GM23338 (cell line): Measurements from ENCODE around the gene CHD9. TPM values are rescaled to one million over a fixed set of nuclear protein-coding genes. Genes with fewer than 3 reads are reported as not detected.

Experiments used
- ATAC-seq: fragments of 200-7000 bp; cut with Tn5 transposase; 3 replicates; pipeline ENCODE4 v1.9.1; 2020
- DNase-seq: peaks from one replicate; pipeline ENCODE4 v3.0.0-alpha.2; 2015; ENCODE audit warnings: low spot score
- H2AFZ ChIP-seq: fragments of 200-600 bp; sonication (generic); 2 replicates; pipeline ENCODE4 v1.8.0; 2016; ENCODE audit warnings: antibody characterized with exemption, mild to moderate bottlenecking, moderate library complexity
- H3F3A ChIP-seq: fragments of 200-600 bp; sonication (generic); replicated peaks from 2 replicates; pipeline ENCODE4 v1.8.0; 2017; ENCODE audit warnings: antibody characterized with exemption, mixed run types, low read depth
- H3K27ac ChIP-seq: fragments of 200-600 bp; sonication (generic); 2 replicates; pipeline ENCODE4 v1.6.1; 2016; ENCODE audit warnings: low read depth
- H3K27me3 ChIP-seq: fragments of 200-600 bp; sonication (generic); 2 replicates; pipeline ENCODE4 v1.8.0; 2016; ENCODE audit warnings: mild to moderate bottlenecking, mixed run types, moderate library complexity; ENCODE audit not compliant: insufficient read depth
- H3K36me3 ChIP-seq: fragments of 200-600 bp; sonication (generic); 2 replicates; pipeline ENCODE4 v1.8.0; 2016; ENCODE audit warnings: mild to moderate bottlenecking; ENCODE audit not compliant: insufficient read depth
- H3K4me1 ChIP-seq: fragments of 200-600 bp; sonication (generic); 2 replicates; pipeline ENCODE4 v1.8.0; 2016; ENCODE audit warnings: mild to moderate bottlenecking, moderate library complexity; ENCODE audit not compliant: insufficient read depth
- H3K4me2 ChIP-seq: fragments of 200-600 bp; sonication (generic); 2 replicates; pipeline ENCODE4 v1.7.1; 2017; ENCODE audit warnings: mixed run types
- H3K4me3 ChIP-seq: fragments of 200-600 bp; sonication (generic); 2 replicates; pipeline ENCODE4 v1.6.1; 2016; ENCODE audit warnings: mixed run types
- H3K79me2 ChIP-seq: fragments of 200-600 bp; sonication (generic); replicated peaks from 2 replicates; pipeline ENCODE4 v1.8.0; 2017; ENCODE audit warnings: mild to moderate bottlenecking; ENCODE audit not compliant: insufficient read depth
- H3K9me2 ChIP-seq: fragments of 200-600 bp; sonication (generic); 2 replicates; pipeline ENCODE4 v1.8.0; 2017; ENCODE audit not compliant: insufficient read depth
- H4K20me1 ChIP-seq: fragments of 200-600 bp; sonication (generic); replicated peaks from 2 replicates; pipeline ENCODE4 v1.8.0; 2017; ENCODE audit warnings: mild to moderate bottlenecking; ENCODE audit not compliant: insufficient read depth
- H3K27ac Mint-ChIP-seq: 2 replicates; pipeline ENCODE4 v1.8.0; 2020; ENCODE audit warnings: inconsistent platforms, mild to moderate bottlenecking, moderate library complexity, mixed read lengths
- H3K27me3 Mint-ChIP-seq: 3 replicates; pipeline ENCODE4 v1.8.0; 2022; ENCODE audit warnings: low read depth, mild to moderate bottlenecking, moderate library complexity, mixed read lengths, inconsistent platforms; ENCODE audit not compliant: insufficient read depth, poor library complexity
- H3K36me3 Mint-ChIP-seq: 3 replicates; pipeline ENCODE4 v1.8.0; 2021; ENCODE audit warnings: low read depth, mild to moderate bottlenecking, inconsistent platforms, moderate library complexity, mixed read lengths
- H3K4me1 Mint-ChIP-seq: 3 replicates; pipeline ENCODE4 v1.8.0; 2020; ENCODE audit warnings: mild to moderate bottlenecking, inconsistent platforms, mixed read lengths
- H3K4me3 Mint-ChIP-seq: 3 replicates; pipeline ENCODE4 v1.8.0; 2021; ENCODE audit warnings: moderate library complexity, mild to moderate bottlenecking, inconsistent platforms, mixed read lengths
- H3K9me3 Mint-ChIP-seq: 3 replicates; pipeline ENCODE4 v1.8.0; 2020; ENCODE audit warnings: moderate library complexity, mild to moderate bottlenecking, inconsistent platforms, mixed read lengths
- CREB1 ChIP-seq: fragments of 250-450 bp; sonication (Bioruptor Pico); IDR thresholded peaks from 2 replicates; pipeline ENCODE4 v1.5.0; 2020; ENCODE audit warnings: low read depth, mild to moderate bottlenecking, moderate library complexity
- EZH2 ChIP-seq: fragments of 200-600 bp; sonication (generic); IDR thresholded peaks from one replicate; pipeline ENCODE4 v1.8.0; 2017; ENCODE audit warnings: antibody characterized with exemption, mild to moderate bottlenecking, low read depth; ENCODE audit not compliant: unreplicated experiment
- EZH2phosphoT487 ChIP-seq: fragments of 200-600 bp; sonication (generic); IDR thresholded peaks from one replicate; pipeline ENCODE4 v1.8.1; 2018; ENCODE audit warnings: antibody characterized with exemption; ENCODE audit not compliant: unreplicated experiment
- JUNB ChIP-seq: IDR thresholded peaks from one replicate; pipeline ENCODE4 v1.6.1; 2016; ENCODE audit warnings: antibody characterized with exemption; ENCODE audit not compliant: unreplicated experiment
- NANOG ChIP-seq: IDR thresholded peaks from 2 replicates; pipeline ENCODE4 v1.6.1; 2016; ENCODE audit warnings: antibody characterized with exemption, borderline replicate concordance
- POLR2AphosphoS5 ChIP-seq: IDR thresholded peaks from 2 replicates; pipeline ENCODE4 v1.6.1; 2016; ENCODE audit warnings: antibody characterized with exemption, low read depth
- STAT1 ChIP-seq: IDR thresholded peaks from one replicate; pipeline ENCODE4 v1.6.1; 2016; ENCODE audit warnings: antibody characterized with exemption; ENCODE audit not compliant: unreplicated experiment
- ZNF114 ChIP-seq: fragments of 250-450 bp; sonication (Bioruptor Pico); IDR thresholded peaks from 2 replicates; pipeline ENCODE4 v1.5.0; 2020; ENCODE audit warnings: mild to moderate bottlenecking, moderate library complexity
- ZNF331 ChIP-seq: fragments of 250-450 bp; sonication (Bioruptor Pico); IDR thresholded peaks from 2 replicates; pipeline ENCODE4 v1.5.0; 2020; ENCODE audit warnings: low read depth, mild to moderate bottlenecking, moderate library complexity
- polyA plus RNA-seq: library from polyadenylated mRNA; unstranded; fragments of >200 nt; fragmentation: Nextera tagmentation; extraction: Ambion mirVana; gene quantifications from 2 replicates; pipeline ENCODE4 v1.2.1, GENCODE V29; 2016
- total RNA-seq: library from RNA; depleted of rRNA; stranded (reverse); fragments of >200 nt; shearing (Covaris generic); gene quantifications from 2 replicates; pipeline ENCODE4 v1.2.3, GENCODE V29; 2014
- TF ChIP-seq, protein P1 (sequence below): IDR thresholded peaks from 2 replicates; pipeline ENCODE4 v1.6.1; 2016; ENCODE audit warnings: antibody characterized with exemption
- TF ChIP-seq, protein P2 (sequence below): fragments of 250-450 bp; sonication (Bioruptor Pico); IDR thresholded peaks from 2 replicates; pipeline ENCODE4 v1.5.0; 2020; ENCODE audit warnings: mild to moderate bottlenecking, moderate library complexity
- TF ChIP-seq, protein P3 (sequence below): IDR thresholded peaks from one replicate; pipeline ENCODE4 v1.6.1; 2018; ENCODE audit warnings: antibody characterized with exemption; ENCODE audit not compliant: unreplicated experiment
- TF ChIP-seq, protein P4 (sequence below), 2 experiments: fragments of 200-600 bp in 1 of 2; sonication (generic) in 1 of 2; conservative IDR thresholded peaks; 2 replicates each; pipeline versions ENCODE4 v1.5.1 to v1.6.1; 2016 to 2017; ENCODE audit warnings: antibody characterized with exemption in 2 of 2, low read depth in 2 of 2, mild to moderate bottlenecking in 2 of 2, moderate library complexity in 1 of 2

The CHD9 gene
- total and polyA plus RNA-seq, 2 experiments from 2014 or later, result 18.8 to 46.6 TPM

DNA sequence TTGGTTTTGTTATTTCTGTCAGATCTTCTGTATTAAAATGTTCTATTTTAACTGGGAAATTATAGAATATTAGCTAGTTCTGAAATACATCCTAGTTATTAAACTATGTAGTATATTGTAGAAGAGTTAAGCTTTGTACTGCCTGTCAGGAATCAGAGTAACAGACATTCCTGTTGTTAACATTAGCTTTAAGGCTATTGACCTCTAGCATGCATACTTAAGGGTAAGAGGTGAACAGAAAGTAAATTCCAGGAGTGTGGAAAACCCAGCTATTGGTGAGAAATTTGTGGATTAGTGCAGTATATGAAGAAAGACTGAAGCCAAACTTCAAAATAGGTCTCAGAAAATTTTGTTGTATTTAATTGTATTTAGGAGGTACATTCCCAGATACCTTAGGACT is 111.3 kb downstream of the CHD9 start:
- Histone ChIP-seq H3K36me3 (no peaks in the 10 kb centered on the region), H3K27ac (no peak overlapping the region), H3K27me3 (no peaks in the 10 kb centered on the region), H3K4me2 (no peak overlapping the region), H2AFZ (no peak overlapping the region), H4K20me1 (no peaks in the 10 kb centered on the region), H3K9me2 (no peaks in the 10 kb centered on the region), H3K79me2 (no peaks in the 10 kb centered on the region), H3F3A (no peaks in the 10 kb centered on the region), H3K4me1 (no peaks in the 10 kb centered on the region), H3K4me3 (no peak overlapping the region)
- ATAC-seq (no peak), DNase-seq (no peak)
- Mint-ChIP-seq H3K4me1 (no peaks in the 10 kb centered on the region; the same call in 2 of the 3 replicates), H3K9me3 (no peaks in the 10 kb centered on the region), H3K36me3 (no peaks in the 10 kb centered on the region), H3K27ac (no peak overlapping the region), H3K27me3 (no peaks in the 10 kb centered on the region), H3K4me3 (no peak overlapping the region)
- TF ChIP-seq ZNF114 (CRISPR knock-in tag) (no peak), EZH2 (no peak), STAT1 (no peak), JUNB (no peak), ZNF331 (CRISPR knock-in tag) (no peak), CREB1 (CRISPR knock-in tag) (no peak), NANOG (no peak), POLR2AphosphoS5 (no peak), EZH2phosphoT487 (no peak)
- TF ChIP-seq, protein P1, sequence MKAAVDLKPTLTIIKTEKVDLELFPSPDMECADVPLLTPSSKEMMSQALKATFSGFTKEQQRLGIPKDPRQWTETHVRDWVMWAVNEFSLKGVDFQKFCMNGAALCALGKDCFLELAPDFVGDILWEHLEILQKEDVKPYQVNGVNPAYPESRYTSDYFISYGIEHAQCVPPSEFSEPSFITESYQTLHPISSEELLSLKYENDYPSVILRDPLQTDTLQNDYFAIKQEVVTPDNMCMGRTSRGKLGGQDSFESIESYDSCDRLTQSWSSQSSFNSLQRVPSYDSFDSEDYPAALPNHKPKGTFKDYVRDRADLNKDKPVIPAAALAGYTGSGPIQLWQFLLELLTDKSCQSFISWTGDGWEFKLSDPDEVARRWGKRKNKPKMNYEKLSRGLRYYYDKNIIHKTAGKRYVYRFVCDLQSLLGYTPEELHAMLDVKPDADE, result no peak
- TF ChIP-seq, protein P2, sequence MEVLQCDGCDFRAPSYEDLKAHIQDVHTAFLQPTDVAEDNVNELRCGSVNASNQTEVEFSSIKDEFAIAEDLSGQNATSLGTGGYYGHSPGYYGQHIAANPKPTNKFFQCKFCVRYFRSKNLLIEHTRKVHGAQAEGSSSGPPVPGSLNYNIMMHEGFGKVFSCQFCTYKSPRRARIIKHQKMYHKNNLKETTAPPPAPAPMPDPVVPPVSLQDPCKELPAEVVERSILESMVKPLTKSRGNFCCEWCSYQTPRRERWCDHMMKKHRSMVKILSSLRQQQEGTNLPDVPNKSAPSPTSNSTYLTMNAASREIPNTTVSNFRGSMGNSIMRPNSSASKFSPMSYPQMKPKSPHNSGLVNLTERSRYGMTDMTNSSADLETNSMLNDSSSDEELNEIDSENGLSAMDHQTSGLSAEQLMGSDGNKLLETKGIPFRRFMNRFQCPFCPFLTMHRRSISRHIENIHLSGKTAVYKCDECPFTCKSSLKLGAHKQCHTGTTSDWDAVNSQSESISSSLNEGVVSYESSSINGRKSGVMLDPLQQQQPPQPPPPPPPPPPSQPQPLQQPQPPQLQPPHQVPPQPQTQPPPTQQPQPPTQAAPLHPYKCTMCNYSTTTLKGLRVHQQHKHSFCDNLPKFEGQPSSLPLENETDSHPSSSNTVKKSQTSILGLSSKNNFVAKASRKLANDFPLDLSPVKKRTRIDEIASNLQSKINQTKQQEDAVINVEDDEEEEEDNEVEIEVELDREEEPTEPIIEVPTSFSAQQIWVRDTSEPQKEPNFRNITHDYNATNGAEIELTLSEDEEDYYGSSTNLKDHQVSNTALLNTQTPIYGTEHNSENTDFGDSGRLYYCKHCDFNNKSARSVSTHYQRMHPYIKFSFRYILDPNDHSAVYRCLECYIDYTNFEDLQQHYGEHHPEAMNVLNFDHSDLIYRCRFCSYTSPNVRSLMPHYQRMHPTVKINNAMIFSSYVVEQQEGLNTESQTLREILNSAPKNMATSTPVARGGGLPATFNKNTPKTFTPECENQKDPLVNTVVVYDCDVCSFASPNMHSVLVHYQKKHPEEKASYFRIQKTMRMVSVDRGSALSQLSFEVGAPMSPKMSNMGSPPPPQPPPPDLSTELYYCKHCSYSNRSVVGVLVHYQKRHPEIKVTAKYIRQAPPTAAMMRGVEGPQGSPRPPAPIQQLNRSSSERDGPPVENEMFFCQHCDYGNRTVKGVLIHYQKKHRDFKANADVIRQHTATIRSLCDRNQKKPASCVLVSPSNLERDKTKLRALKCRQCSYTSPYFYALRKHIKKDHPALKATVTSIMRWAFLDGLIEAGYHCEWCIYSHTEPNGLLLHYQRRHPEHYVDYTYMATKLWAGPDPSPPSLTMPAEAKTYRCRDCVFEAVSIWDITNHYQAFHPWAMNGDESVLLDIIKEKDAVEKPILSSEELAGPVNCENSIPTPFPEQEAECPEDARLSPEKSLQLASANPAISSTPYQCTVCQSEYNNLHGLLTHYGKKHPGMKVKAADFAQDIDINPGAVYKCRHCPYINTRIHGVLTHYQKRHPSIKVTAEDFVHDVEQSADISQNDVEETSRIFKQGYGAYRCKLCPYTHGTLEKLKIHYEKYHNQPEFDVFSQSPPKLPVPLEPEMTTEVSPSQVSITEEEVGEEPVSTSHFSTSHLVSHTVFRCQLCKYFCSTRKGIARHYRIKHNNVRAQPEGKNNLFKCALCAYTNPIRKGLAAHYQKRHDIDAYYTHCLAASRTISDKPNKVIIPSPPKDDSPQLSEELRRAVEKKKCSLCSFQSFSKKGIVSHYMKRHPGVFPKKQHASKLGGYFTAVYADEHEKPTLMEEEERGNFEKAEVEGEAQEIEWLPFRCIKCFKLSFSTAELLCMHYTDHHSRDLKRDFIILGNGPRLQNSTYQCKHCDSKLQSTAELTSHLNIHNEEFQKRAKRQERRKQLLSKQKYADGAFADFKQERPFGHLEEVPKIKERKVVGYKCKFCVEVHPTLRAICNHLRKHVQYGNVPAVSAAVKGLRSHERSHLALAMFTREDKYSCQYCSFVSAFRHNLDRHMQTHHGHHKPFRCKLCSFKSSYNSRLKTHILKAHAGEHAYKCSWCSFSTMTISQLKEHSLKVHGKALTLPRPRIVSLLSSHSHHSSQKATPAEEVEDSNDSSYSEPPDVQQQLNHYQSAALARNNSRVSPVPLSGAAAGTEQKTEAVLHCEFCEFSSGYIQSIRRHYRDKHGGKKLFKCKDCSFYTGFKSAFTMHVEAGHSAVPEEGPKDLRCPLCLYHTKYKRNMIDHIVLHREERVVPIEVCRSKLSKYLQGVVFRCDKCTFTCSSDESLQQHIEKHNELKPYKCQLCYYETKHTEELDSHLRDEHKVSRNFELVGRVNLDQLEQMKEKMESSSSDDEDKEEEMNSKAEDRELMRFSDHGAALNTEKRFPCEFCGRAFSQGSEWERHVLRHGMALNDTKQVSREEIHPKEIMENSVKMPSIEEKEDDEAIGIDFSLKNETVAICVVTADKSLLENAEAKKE (CRISPR knock-in tag), result no peak
- TF ChIP-seq, protein P3, sequence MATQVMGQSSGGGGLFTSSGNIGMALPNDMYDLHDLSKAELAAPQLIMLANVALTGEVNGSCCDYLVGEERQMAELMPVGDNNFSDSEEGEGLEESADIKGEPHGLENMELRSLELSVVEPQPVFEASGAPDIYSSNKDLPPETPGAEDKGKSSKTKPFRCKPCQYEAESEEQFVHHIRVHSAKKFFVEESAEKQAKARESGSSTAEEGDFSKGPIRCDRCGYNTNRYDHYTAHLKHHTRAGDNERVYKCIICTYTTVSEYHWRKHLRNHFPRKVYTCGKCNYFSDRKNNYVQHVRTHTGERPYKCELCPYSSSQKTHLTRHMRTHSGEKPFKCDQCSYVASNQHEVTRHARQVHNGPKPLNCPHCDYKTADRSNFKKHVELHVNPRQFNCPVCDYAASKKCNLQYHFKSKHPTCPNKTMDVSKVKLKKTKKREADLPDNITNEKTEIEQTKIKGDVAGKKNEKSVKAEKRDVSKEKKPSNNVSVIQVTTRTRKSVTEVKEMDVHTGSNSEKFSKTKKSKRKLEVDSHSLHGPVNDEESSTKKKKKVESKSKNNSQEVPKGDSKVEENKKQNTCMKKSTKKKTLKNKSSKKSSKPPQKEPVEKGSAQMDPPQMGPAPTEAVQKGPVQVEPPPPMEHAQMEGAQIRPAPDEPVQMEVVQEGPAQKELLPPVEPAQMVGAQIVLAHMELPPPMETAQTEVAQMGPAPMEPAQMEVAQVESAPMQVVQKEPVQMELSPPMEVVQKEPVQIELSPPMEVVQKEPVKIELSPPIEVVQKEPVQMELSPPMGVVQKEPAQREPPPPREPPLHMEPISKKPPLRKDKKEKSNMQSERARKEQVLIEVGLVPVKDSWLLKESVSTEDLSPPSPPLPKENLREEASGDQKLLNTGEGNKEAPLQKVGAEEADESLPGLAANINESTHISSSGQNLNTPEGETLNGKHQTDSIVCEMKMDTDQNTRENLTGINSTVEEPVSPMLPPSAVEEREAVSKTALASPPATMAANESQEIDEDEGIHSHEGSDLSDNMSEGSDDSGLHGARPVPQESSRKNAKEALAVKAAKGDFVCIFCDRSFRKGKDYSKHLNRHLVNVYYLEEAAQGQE, result no peak
- TF ChIP-seq, protein P4, sequence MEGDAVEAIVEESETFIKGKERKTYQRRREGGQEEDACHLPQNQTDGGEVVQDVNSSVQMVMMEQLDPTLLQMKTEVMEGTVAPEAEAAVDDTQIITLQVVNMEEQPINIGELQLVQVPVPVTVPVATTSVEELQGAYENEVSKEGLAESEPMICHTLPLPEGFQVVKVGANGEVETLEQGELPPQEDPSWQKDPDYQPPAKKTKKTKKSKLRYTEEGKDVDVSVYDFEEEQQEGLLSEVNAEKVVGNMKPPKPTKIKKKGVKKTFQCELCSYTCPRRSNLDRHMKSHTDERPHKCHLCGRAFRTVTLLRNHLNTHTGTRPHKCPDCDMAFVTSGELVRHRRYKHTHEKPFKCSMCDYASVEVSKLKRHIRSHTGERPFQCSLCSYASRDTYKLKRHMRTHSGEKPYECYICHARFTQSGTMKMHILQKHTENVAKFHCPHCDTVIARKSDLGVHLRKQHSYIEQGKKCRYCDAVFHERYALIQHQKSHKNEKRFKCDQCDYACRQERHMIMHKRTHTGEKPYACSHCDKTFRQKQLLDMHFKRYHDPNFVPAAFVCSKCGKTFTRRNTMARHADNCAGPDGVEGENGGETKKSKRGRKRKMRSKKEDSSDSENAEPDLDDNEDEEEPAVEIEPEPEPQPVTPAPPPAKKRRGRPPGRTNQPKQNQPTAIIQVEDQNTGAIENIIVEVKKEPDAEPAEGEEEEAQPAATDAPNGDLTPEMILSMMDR (conservative IDR thresholded peaks at IDR 0.05; ENCODE audit: low read depth in 2 of 2), result no peak
